ENCODE data around the gene OPRL1.

The OPRL1 gene

DNA sequence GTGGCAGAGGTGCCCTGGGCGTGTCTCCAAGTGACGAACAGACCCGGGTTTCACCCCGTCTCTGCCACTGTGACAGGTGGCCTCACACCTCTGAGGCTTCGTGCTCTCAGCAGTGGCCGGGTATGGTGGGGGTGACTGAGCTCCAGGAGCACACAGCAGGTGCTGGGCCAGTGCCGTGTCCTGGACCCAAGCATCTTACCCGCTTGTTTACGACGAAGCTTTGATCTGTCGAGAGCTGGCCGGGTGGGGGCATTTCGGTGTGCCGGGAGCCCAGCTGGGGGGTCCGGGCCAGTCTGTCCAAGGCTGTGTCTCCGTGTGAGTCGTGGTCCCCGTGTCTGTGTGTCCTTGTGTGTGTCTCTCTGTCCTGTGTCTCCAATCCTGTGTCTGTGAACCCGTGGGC lies 11.5 kb downstream of the OPRL1 start:
- POLR2A ChIA-PET = no interaction called here
- no peak overlapping the region for H3K4me3 ChIP-seq (ENCODE audit: low read depth, low read length)
- no peak for TF ChIP-seq CTCF (IDR thresholded peaks at IDR 0.05; ENCODE audit: insufficient read depth, low read length, missing control alignments)
- CTCF ChIA-PET = no interaction called here
- DNase-seq (ENCODE audit: low read depth, low spot score) = no peak

DNA sequence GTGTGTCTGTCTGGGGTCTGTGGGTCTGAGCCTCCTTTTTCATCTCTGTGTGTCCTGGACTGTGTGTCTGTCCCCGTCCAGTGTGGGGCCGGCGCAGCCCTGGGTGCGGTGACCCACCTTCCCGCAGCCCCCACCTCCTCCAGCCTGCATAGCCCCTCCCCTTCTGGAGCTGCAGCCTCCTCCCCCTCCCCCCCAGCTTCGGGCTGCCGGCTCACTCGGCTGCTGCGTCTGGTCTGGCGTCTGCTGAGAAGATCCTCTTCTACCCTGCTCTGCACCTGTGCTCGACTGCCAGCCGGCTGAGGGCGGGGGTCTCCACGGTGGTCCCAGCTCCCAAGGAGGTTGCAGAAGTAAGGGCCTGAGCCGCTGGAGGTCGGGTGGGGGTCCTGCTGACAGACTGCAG lies 11.9 kb downstream of the OPRL1 start:
- no peak overlapping the region for H3K4me3 ChIP-seq (ENCODE audit: low read depth, low read length)
- no peak for TF ChIP-seq CTCF (IDR thresholded peaks at IDR 0.05; ENCODE audit: insufficient read depth, low read length, missing control alignments)
- POLR2A ChIA-PET = no interaction called here
- CTCF ChIA-PET = no interaction called here
- DNase-seq (ENCODE audit: low read depth, low spot score) = no peak

- POLR2A ChIA-PET = no interaction called here
- CTCF ChIA-PET = no interaction called here
- TF ChIP-seq CTCF (IDR thresholded peaks at IDR 0.05; ENCODE audit: insufficient read depth, low read length, missing control alignments) = no peak
- no peak for DNase-seq (ENCODE audit: low read depth, low spot score)
- H3K4me3 ChIP-seq (ENCODE audit: low read depth, low read length) = no peak overlapping the region
Measured at GRCh38 chr20:64092258-64093012, 12.6 kb downstream of the OPRL1 start.

DNA sequence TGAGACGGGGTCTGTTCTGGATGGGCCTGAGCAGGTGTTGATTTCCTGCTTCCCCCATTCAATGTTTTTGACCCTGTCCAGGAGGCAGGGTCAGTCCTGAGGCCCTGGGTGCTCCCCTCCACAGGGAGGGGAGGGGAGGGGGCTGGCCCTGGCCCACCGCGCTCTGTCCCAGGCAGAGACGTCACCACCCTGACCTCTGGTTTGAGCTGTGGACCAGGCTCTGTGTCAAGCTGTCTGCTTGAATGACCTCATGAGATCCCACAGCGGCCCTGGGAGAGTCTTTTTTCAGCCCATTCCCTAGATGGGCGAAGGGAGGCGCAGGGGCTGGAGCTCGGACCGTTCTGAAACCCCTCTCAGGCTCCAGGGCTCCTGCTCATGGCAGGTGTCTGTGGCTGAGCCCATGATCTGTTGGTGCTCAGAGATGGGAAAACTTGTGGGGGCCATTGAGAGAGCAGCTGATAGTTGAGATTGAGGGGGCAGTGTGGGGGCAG lies 13.2 kb downstream of the OPRL1 start:
- no peak overlapping the region for H3K4me3 ChIP-seq (ENCODE audit: low read depth, low read length)
- TF ChIP-seq CTCF (IDR thresholded peaks at IDR 0.05; ENCODE audit: insufficient read depth, low read length, missing control alignments) = no peak
- ChIA-PET CTCF (no interaction called here), POLR2A (no interaction called here)
- no peak for DNase-seq (ENCODE audit: low read depth, low spot score)

- POLR2A ChIA-PET = no interaction called here
- no peak for TF ChIP-seq CTCF (IDR thresholded peaks at IDR 0.05; ENCODE audit: insufficient read depth, low read length, missing control alignments)
- no peak overlapping the region for H3K4me3 ChIP-seq (ENCODE audit: low read depth, low read length)
- no peak for DNase-seq (ENCODE audit: low read depth, low spot score)
- CTCF ChIA-PET = interaction anchor here (0.7 kb wide), 1 partner anchor 31 kb away, joined by 3 read pairs; no protein-coding TSS in a partner anchor
Measured at GRCh38 chr20:64095455-64095854, 15.6 kb downstream of the OPRL1 start.

DNA sequence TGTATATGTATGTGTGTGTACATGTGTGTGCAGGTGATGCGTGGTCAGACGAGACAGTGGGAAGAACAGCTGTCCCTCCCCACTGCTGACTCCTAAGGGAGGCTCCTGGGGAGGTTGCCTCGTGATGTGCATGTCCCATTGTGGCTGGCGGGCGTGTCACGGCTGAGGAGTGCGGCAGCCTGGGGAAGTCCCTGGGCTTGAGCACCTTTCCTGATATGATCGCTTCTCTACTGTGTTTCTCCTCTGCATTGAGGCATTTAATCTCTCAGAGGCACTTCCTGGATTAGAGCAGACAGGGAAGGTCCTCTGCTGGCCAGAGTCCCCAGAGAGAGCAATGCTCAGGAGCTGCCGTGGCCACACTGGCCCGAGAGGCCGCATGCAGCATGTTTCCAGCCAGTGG lies 16.0 kb downstream of the OPRL1 start:
- CTCF ChIA-PET = no interaction called here
- H3K4me3 ChIP-seq (ENCODE audit: low read depth, low read length) = no peak overlapping the region
- TF ChIP-seq CTCF (IDR thresholded peaks at IDR 0.05; ENCODE audit: insufficient read depth, low read length, missing control alignments) = no peak
- no peak for DNase-seq (ENCODE audit: low read depth, low spot score)
- POLR2A ChIA-PET = no interaction called here
